HepG2 (cell line): ENCODE results near the gene EYA4. TPM values are rescaled to one million over a fixed set of nuclear protein-coding genes. Genes with fewer than 3 reads are reported as not detected.

Source experiments
- ATAC-seq: fragments of 200-7000 bp; cut with Tn5 transposase; 3 replicates; pipeline ENCODE4 v1.9.1; 2020; ENCODE audit warnings: mild to moderate bottlenecking, moderate library complexity
- BruUV-seq: library from RNA; stranded (reverse); fragments of 400-500 nt; replicated peaks from 2 replicates; lab custom pipeline; 2021; lab: Mats Ljungman, UMichigan
- CTCF ChIA-PET: fragments of 300-600 bp; formaldehyde crosslinking; extraction: SDS; loops from one replicate; lab custom pipeline; 2021; ENCODE audit warnings: low total read pairs, inconsistent platforms, low intra/inter-chr PET ratio; lab: Yijun Ruan, JAX
- POLR2A ChIA-PET: fragments of 350-600 bp; sonication (Branson Sonifier 250); formaldehyde crosslinking; loops from one replicate; lab custom pipeline; 2020; ENCODE audit warnings: antibody characterized with exemption, inconsistent platforms; lab: Yijun Ruan, JAX
- DNase-seq: peaks from one replicate; pipeline ENCODE4 v3.0.0-alpha.2; 2015; ENCODE audit warnings: low spot score
- FAIRE-seq: peaks from 3 replicates; lab custom pipeline; 2011; peaks lifted over from hg19 to GRCh38; lab: Jason Lieb, UNC
- H2AFZ ChIP-seq: one replicate; pipeline ENCODE4 v1.6.1; 2011; ENCODE audit warnings: low read length, inconsistent platforms
- H3K27ac ChIP-seq: fragments of 300-600 bp; 3 replicates; pipeline ENCODE4 v1.8.0; 2011; ENCODE audit warnings: mixed run types, mild to moderate bottlenecking, mixed read lengths, low read length, inconsistent platforms; ENCODE audit not compliant: insufficient read depth; ENCODE audit errors: extremely low read length
- H3K27me3 ChIP-seq, 2 experiments: fragments of 200-600 bp in 1 of 2; 2 replicates in 1 of 2; 3 replicates in 1 of 2; pipeline versions ENCODE4 v1.6.0 to v1.8.0; 2011; ENCODE audit warnings: low read length in 2 of 2, mild to moderate bottlenecking in 2 of 2, moderate library complexity in 2 of 2, inconsistent platforms in 1 of 2; ENCODE audit not compliant: insufficient read depth in 2 of 2, control insufficient read depth in 1 of 2
- H3K36me3 ChIP-seq, 2 experiments: fragments of 200-600 bp in 1 of 2; replicated peaks in 1 of 2; 2 replicates in 1 of 2; 3 replicates in 1 of 2; pipeline versions ENCODE4 v1.5.1 to v1.8.0; 2011; ENCODE audit warnings: low read length in 2 of 2, inconsistent platforms in 1 of 2; ENCODE audit not compliant: insufficient read depth in 2 of 2, control insufficient read depth in 1 of 2
- H3K4me1 ChIP-seq: 2 replicates; pipeline ENCODE4 v1.5.1; 2012; ENCODE audit warnings: low read length, inconsistent platforms; ENCODE audit not compliant: insufficient read depth
- H3K4me2 ChIP-seq: 2 replicates; pipeline ENCODE4 v1.6.0; 2011; ENCODE audit warnings: low read depth, low read length, inconsistent platforms
- H3K4me3 ChIP-seq, 3 experiments: fragments of 200-600 bp in 1 of 3; sonication (generic), shearing (Covaris generic) in 1 of 3; replicated peaks in 1 of 3; 2 replicates each; pipeline ENCODE4 v1.5.1; 2011 to 2016; ENCODE audit warnings: low read length in 3 of 3, inconsistent platforms in 2 of 3, low read depth in 2 of 3, mild to moderate bottlenecking in 2 of 3, control low read depth in 1 of 3, mixed read lengths in 1 of 3; ENCODE audit not compliant: insufficient read depth in 1 of 3
- H3K79me2 ChIP-seq: one replicate; pipeline ENCODE4 v1.6.1; 2011; ENCODE audit warnings: low read length, inconsistent platforms; ENCODE audit not compliant: insufficient read depth
- H3K9ac ChIP-seq: 2 replicates; pipeline ENCODE4 v1.6.0; 2011; ENCODE audit warnings: mild to moderate bottlenecking, low read depth, low read length, inconsistent platforms; ENCODE audit not compliant: insufficient read depth
- H3K9me3 ChIP-seq: 2 replicates; pipeline ENCODE4 v1.5.1; 2012; ENCODE audit warnings: mild to moderate bottlenecking, low read length
- H4K20me1 ChIP-seq: 2 replicates; pipeline ENCODE4 v1.6.0; 2011; ENCODE audit warnings: inconsistent platforms, mild to moderate bottlenecking, low read length, moderate library complexity; ENCODE audit not compliant: insufficient read depth
- GTF3A ChIP-seq: sonication (generic); formaldehyde crosslinking; conservative IDR thresholded peaks from 2 replicates; pipeline ENCODE4 v1.4.0; 2020; ENCODE audit warnings: mild to moderate bottlenecking, missing genetic modification reagents
- HHEX ChIP-seq: IDR thresholded peaks from 2 replicates; pipeline ENCODE4 v1.6.1; 2016; ENCODE audit warnings: control low read depth
- NR1H2 ChIP-seq: sonication (generic); formaldehyde crosslinking; IDR thresholded peaks from 2 replicates; pipeline ENCODE4 v1.8.1; 2022; ENCODE audit warnings: low read depth, missing genetic modification reagents, borderline replicate concordance
- PHF5A ChIP-seq: IDR thresholded peaks from one replicate; pipeline ENCODE4 v1.6.1; 2018; ENCODE audit warnings: low read depth, missing genetic modification reagents; ENCODE audit not compliant: unreplicated experiment
- RBM22 ChIP-seq: fragments of 200-400 bp; formaldehyde crosslinking; optimal IDR thresholded peaks from 2 replicates; pipeline ENCODE3; 2017; ENCODE audit warnings: mild to moderate bottlenecking, low read length, moderate library complexity
- ZMYM3 ChIP-seq: sonication (generic); formaldehyde crosslinking; IDR thresholded peaks from 2 replicates; pipeline ENCODE4 v1.5.1; 2020; ENCODE audit warnings: mild to moderate bottlenecking, missing genetic modification reagents
- ZNF768 ChIP-seq: sonication (generic); formaldehyde crosslinking; IDR thresholded peaks from 2 replicates; pipeline ENCODE4 v1.4.0; 2020; ENCODE audit warnings: missing genetic modification reagents
- WGBS: methylation state at CpG from one replicate; pipeline ENCODE4 v1.1.6; 2017; ENCODE audit warnings: low lambda C conversion rate; 5-methylcytosine and 5-hydroxymethylcytosine counted together
- in situ Hi-C: cut with HindIII; loops from 2 replicates; pipeline ENCODE4 v1.10.0; 2017; ENCODE audit warnings: low pct_unique_long_range_greater_than_20kb; ENCODE audit not compliant: extremely low pct_ligation_motif_present
- intact Hi-C: fragments of 100-400 bp; cut with micrococcal nuclease; formaldehyde crosslinking; loops from one replicate; pipeline ENCODE4 v1.10.0; 2022; ENCODE audit not compliant: unreplicated experiment
- polyA plus RNA-seq, 8 experiments: library from polyadenylated mRNA; depleted of rRNA in 3 of 8; stranded (reverse) in 7 of 8; unstranded in 1 of 8; fragments of >200 nt; fragmentation: Illumina TruSeq in 4 of 8; extraction: Trizol in 4 of 8; gene quantifications; 2 replicates each; pipeline versions ENCODE4 v1.2.1 to v1.2.3, GENCODE V29; 2011 to 2016; ENCODE audit warnings: low read depth in 4 of 8, missing spikeins in 1 of 8, mixed read lengths in 1 of 8; ENCODE audit not compliant: insufficient read depth in 1 of 8
- total RNA-seq, 5 experiments: library from RNA; depleted of rRNA; stranded (reverse); fragments of >200 nt; fragmentation: Illumina TruSeq; extraction: Trizol; gene quantifications; 2 replicates each; pipeline ENCODE4 v1.2.3, GENCODE V29; 2016; ENCODE audit warnings: low read depth in 1 of 5
- TF ChIP-seq, protein P1 (sequence below): sonication (generic); formaldehyde crosslinking; IDR thresholded peaks from 2 replicates; pipeline ENCODE4 v1.4.0; 2020; ENCODE audit warnings: missing genetic modification reagents, mild to moderate bottlenecking, borderline replicate concordance

EYA4 gene
- total and polyA plus RNA-seq, 2 of the 13 experiments (the other 11 are each of a cell fraction or from before 2014, with no cell fraction given): not detected

DNA sequence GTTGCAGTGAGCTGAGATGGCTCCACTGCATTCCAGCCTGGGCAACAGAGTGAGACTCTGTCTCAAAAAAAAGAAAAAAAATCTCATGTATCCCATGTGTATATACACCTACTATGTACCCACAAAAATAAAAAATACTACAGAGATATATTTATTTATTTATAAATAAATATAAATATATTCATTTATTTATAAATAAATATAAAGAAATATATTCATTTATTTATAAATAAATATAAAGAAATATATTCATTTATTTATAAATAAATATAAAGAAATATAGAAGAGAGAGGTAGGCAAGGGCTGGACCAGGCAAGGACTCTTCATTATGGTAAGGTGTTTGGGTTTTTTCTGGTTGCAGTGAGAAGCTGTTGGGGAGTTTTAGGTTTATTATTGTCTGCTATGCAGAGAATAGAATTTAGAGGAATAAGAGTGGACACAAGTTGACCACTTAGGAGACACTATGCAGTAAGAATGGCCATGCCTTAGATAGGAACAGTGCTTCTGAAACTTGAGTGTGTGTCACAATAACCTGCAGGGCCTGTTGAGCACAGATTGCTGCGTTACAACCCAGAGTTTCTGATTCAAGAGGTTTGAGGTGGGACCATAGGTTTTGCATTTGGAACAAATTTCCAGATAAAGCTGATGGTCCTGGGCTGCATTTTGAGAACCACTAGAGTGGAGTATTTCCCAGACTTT, 254.2 kb downstream of the EYA4 start (continued):
- TF ChIP-seq, protein P1, sequence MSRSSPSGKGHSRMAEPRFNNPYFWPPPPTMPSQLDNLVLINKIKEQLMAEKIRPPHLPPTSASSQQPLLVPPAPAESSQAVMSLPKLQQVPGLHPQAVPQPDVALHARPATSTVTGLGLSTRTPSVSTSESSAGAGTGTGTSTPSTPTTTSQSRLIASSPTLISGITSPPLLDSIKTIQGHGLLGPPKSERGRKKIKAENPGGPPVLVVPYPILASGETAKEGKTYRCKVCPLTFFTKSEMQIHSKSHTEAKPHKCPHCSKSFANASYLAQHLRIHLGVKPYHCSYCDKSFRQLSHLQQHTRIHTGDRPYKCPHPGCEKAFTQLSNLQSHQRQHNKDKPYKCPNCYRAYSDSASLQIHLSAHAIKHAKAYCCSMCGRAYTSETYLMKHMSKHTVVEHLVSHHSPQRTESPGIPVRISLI (CRISPR knock-in tag): no peak
- TF ChIP-seq ZMYM3 (no peak), PHF5A (CRISPR knock-in tag) (no peak), GTF3A (no peak), ZNF768 (CRISPR knock-in tag) (no peak)
- TF ChIP-seq, all 625 proteins: peak for 0

DNA sequence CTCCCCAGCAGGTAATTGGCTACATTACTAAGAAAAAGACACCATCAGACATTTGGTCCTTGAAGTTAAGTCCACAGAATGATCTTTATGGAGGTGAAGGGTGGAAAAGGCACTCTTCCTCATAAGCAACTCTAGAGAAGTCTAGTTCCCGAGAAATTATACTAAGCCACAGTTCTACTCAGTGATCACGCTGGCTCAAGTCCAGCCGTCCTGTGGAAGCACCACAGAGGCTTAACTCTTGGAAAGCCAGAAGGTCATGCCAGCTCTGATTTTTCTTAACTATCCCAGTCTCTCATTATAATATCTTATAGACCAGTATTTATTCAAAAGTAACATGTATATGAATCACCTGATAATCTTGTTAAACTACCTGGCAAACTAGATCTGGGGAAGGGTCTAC, 258.5 kb downstream of the EYA4 start:
- 3% methylated on average over 3 of the region's 3 CpGs for WGBS
- Histone ChIP-seq H3K9me3 (no peaks in the 10 kb centered on the region), H3K4me1 (no peaks in the 10 kb centered on the region), H3K9ac (no peak overlapping the region), H3K4me3 (no peak overlapping the region), H3K36me3 (no peaks in the 10 kb centered on the region), H3K79me2 (no peaks in the 10 kb centered on the region), H3K27ac (no peak overlapping the region), H4K20me1 (no peaks in the 10 kb centered on the region), H3K4me2 (no peak overlapping the region), H3K27me3 (no peaks in the 10 kb centered on the region), H2AFZ (no peak overlapping the region)
- FAIRE-seq (no peak), ATAC-seq (no peak), DNase-seq (no peak)
- no TSS peak for BruUV-seq
- intact Hi-C loops (no loop called here), in situ Hi-C loops (no loop called here)
- ChIA-PET CTCF (no interaction called here), POLR2A (no interaction called here)
- TF ChIP-seq RBM22 (no peak), NR1H2 (CRISPR knock-in tag) (no peak), HHEX (CRISPR knock-in tag) (no peak)
